Adrenal gland (tissue), 12 donors: ENCODE measurements around the gene VEPH1. TPM values are rescaled to one million over a fixed set of nuclear protein-coding genes. Genes with fewer than 3 reads are reported as not detected.

ENCODE experiments used
- DNase-seq, 7 donors: peaks; one replicate each; pipeline ENCODE4 v3.0.0-alpha.2; 2019 to 2020
- H3K27ac ChIP-seq, 5 donors: fragments of 200-600 bp; sonication (generic) in 4 of 5; 1 replicate in 3 of 5; 2 replicates in 2 of 5; pipeline versions ENCODE4 v1.5.1 to v1.8.0; 2016 to 2020; ENCODE audit warnings: mild to moderate bottlenecking in 1 of 5
- H3K27me3 ChIP-seq: fragments of 200-600 bp; 2 replicates; pipeline ENCODE4 v1.8.0; 2021
- H3K36me3 ChIP-seq, 2 donors: fragments of 200-600 bp; replicated peaks in 1 of 2; 1 replicate in 1 of 2; 2 replicates in 1 of 2; pipeline versions ENCODE4 v1.5.1 to v1.8.0; 2018 to 2022
- H3K4me1 ChIP-seq, 2 donors: fragments of 200-600 bp; replicated peaks in 1 of 2; 1 replicate in 1 of 2; 2 replicates in 1 of 2; pipeline versions ENCODE4 v1.5.1 to v1.8.0; 2018 to 2021
- H3K4me3 ChIP-seq, 4 donors: fragments of 200-600 bp; sonication (generic) in 3 of 4; one replicate each; pipeline ENCODE4 v1.5.1; 2016 to 2018
- H3K9me3 ChIP-seq, 3 donors: fragments of 200-600 bp; sonication (generic) in 1 of 3; replicated peaks in 1 of 3; 1 replicate in 2 of 3; 2 replicates in 1 of 3; pipeline versions ENCODE4 v1.5.1 to v1.8.0; 2016 to 2021
- CTCF ChIP-seq, 6 experiments: fragments of 450-650 bp in 4 of 6; fragments of 200-600 bp in 2 of 6; sonication (generic) in 1 of 6; IDR thresholded peaks; 1 replicate in 5 of 6; 2 replicates in 1 of 6; pipeline versions ENCODE4 v1.5.1 to v1.8.0; 2016 to 2021; ENCODE audit warnings: antibody characterized with exemption in 6 of 6, mild to moderate bottlenecking in 2 of 6, moderate library complexity in 1 of 6
- POLR2A ChIP-seq, 2 donors: fragments of 450-650 bp; IDR thresholded peaks; one replicate each; pipeline ENCODE4 v1.6.1; 2017; ENCODE audit warnings: antibody characterized with exemption in 2 of 2, mild to moderate bottlenecking in 2 of 2, moderate library complexity in 1 of 2
- WGBS, 4 donors: extraction: QIAGEN DNeasy Blood & Tissue Kit in 2 of 4; methylation state at CpG; one replicate each; pipeline versions ENCODE4 v1.1.5 to v1.1.7; 2013 to 2017; 5-methylcytosine and 5-hydroxymethylcytosine counted together
- intact Hi-C, 2 donors: fragments of 100-400 bp; cut with DNase I; formaldehyde crosslinking; loops; one replicate each; pipeline versions ENCODE4 v1.14.1 to v1.15.0; 2022 to 2023
- polyA plus RNA-seq, 3 donors: library from polyadenylated mRNA; stranded (reverse); fragments of 200-250 nt in 2 of 3; fragments of 350-450 nt in 1 of 3; fragmentation: Illumina TruSeq in 1 of 3; extraction: RNeasy Lipid Tissue Mini Kit (QIAGEN cat#74804) in 1 of 3; gene quantifications; one replicate each; pipeline ENCODE4 v1.2.3, GENCODE V29; 2013 to 2014
- total RNA-seq, 9 donors: library from RNA; depleted of rRNA in 4 of 9; stranded (reverse); fragments of >200 nt in 4 of 9; fragments of 120-200 nt in 1 of 9; fragmentation: NEBNext Ultra II Directional in 1 of 9; extraction: Animal tissue kit (Norgen Biotek cat#: 25700) in 1 of 9; gene quantifications; one replicate each; pipeline versions ENCODE4 v1.1.0 to v1.2.4, GENCODE V29; 2013 to 2023
- donor health status: healthy with polysubstance abuse.
- donor health status: Bipolar disorder and iron deficiency.
- donor health status: DM: yes; HTN: yes; CAD: no.
- donor health status: DM: no; HTN: no; CAD: no.
- donor health status: DM: no; HTN: no; CAD: no.
- donor health status: DM: yes; HTN: yes; CAD: no.

VEPH1 gene
- total and polyA plus RNA-seq, 12 donors, result 16.0 to 124 (median 55.2) TPM

GRCh38 chr3:157233923-157234322, 269.3 kb downstream of the VEPH1 start:
- intact Hi-C loops, result no loop called here
- H3K4me3 ChIP-seq, result no peak overlapping the region
- H3K27me3 ChIP-seq, result no peaks in the 10 kb centered on the region
- H3K4me1 ChIP-seq, result no peaks in the 10 kb centered on the region
- no peak overlapping the region for H3K27ac ChIP-seq
- no peaks in the 10 kb centered on the region for H3K9me3 ChIP-seq
- WGBS, 4 donors, result 66 to 86% (median 76%) methylated on average over 5 of the region's 5 CpGs
- no peak for TF ChIP-seq POLR2A (IDR thresholded peaks at IDR 0.05)
- no peak for TF ChIP-seq CTCF (IDR thresholded peaks at IDR 0.05)
- H3K36me3 ChIP-seq, result no peaks in the 10 kb centered on the region
- no peak for DNase-seq

- Histone ChIP-seq H3K4me3 (no peak overlapping the region), H3K27me3 (no peaks in the 10 kb centered on the region), H3K36me3 (no peaks in the 10 kb centered on the region), H3K4me1 (no peaks in the 10 kb centered on the region), H3K27ac (no peak overlapping the region), H3K9me3 (no peaks in the 10 kb centered on the region)
- intact Hi-C loops, result no loop called here
- TF ChIP-seq CTCF (IDR thresholded peaks at IDR 0.05) (no peak), POLR2A (IDR thresholded peaks at IDR 0.05) (no peak)
- 87 to 96% (median 89%) methylated on average over 3 of the region's 3 CpGs for WGBS, 4 donors
- DNase-seq, result no peak
Observed at GRCh38 chr3:157232141-157232540, 271.1 kb downstream of the VEPH1 start.

GRCh38 chr3:157231071-157231470, 272.1 kb downstream of the VEPH1 start:
- Histone ChIP-seq H3K4me1 (no peaks in the 10 kb centered on the region), H3K27me3 (no peaks in the 10 kb centered on the region), H3K27ac (no peak overlapping the region), H3K36me3 (no peaks in the 10 kb centered on the region), H3K4me3 (no peak overlapping the region), H3K9me3 (no peaks in the 10 kb centered on the region)
- no peak for DNase-seq
- WGBS, 4 donors, result 73 to 97% (median 87%) methylated on average over 3 of the region's 3 CpGs
- TF ChIP-seq CTCF (IDR thresholded peaks at IDR 0.05) (no peak), POLR2A (IDR thresholded peaks at IDR 0.05) (no peak)
- intact Hi-C loops, result no loop called here

GRCh38 chr3:157226173-157226847, 276.9 kb downstream of the VEPH1 start:
- Histone ChIP-seq H3K27ac (no peak overlapping the region), H3K36me3 (no peaks in the 10 kb centered on the region), H3K4me1 (no peaks in the 10 kb centered on the region), H3K4me3 (no peak overlapping the region), H3K27me3 (no peaks in the 10 kb centered on the region), H3K9me3 (no peaks in the 10 kb centered on the region)
- intact Hi-C loops, result no loop called here
- TF ChIP-seq POLR2A (IDR thresholded peaks at IDR 0.05) (no peak), CTCF (IDR thresholded peaks at IDR 0.05) (no peak)
- 77 to 83% (median 81%) methylated on average over 3 of the region's 3 CpGs for WGBS, 4 donors
- no peak for DNase-seq
